ENCODE data around the gene ALDH1L2. TPM values are rescaled to one million over a fixed set of nuclear protein-coding genes. Genes with fewer than 3 reads are reported as not detected.

Gene ALDH1L2
- total RNA-seq, 1 experiment from 2014 or later: 1.9 TPM

GRCh38 chr12:105076098-105076497 is 8.2 kb downstream of the ALDH1L2 start:
- H3K79me2 ChIP-seq (ENCODE audit: insufficient read depth, low read length): no peaks in the 10 kb centered on the region
- H2BK5ac ChIP-seq (ENCODE audit: insufficient read length, low read length): no peak overlapping the region
- H3K9me3 Mint-ChIP-seq: no peaks in the 10 kb centered on the region
- H3K4ac ChIP-seq (ENCODE audit: low read depth, low read length): no peak overlapping the region
- no peak overlapping the region for H4K8ac ChIP-seq (replicated peaks; ENCODE audit: insufficient read length, low read depth, low read length)
- H2AK5ac ChIP-seq (ENCODE audit: insufficient read length, low read length): no peak overlapping the region
- no peaks in the 10 kb centered on the region for H3K79me1 ChIP-seq (ENCODE audit: insufficient read depth, low read depth, low read length, poor library complexity, severe bottlenecking)
- H3K36me3 Mint-ChIP-seq (ENCODE audit: insufficient read depth in 1 of 3, low read depth in 3 of 3): no peaks in the 10 kb centered on the region
- H2BK20ac ChIP-seq (ENCODE audit: low read depth, low read length, poor library complexity, severe bottlenecking): no peak overlapping the region
- no peak overlapping the region for H3T11ph ChIP-seq (ENCODE audit: low read length)
- peaks cover 3 to 6% of the 10 kb centered on the region in 2 experiments; a peak in 3 of 4 replicates for H3K4me1 Mint-ChIP-seq
- H3K14ac ChIP-seq (ENCODE audit: insufficient read depth, low read length): no peak overlapping the region
- H3K27me3 ChIP-seq (ENCODE audit: insufficient read depth, low read length): no peaks in the 10 kb centered on the region
- H3K27ac ChIP-seq (ENCODE audit: insufficient read length, low read depth, low read length): no peak overlapping the region
- no peak overlapping the region for H2BK120ac ChIP-seq (ENCODE audit: low read depth, low read length, poor library complexity, severe bottlenecking)
- no peak overlapping the region for H3K4me3 Mint-ChIP-seq
- H2BK15ac ChIP-seq (ENCODE audit: low read depth, low read length): no peak overlapping the region
- no peak overlapping the region for H3K9ac ChIP-seq (ENCODE audit: extremely low read depth, insufficient read length, low read length)
- TF ChIP-seq, protein P1, sequence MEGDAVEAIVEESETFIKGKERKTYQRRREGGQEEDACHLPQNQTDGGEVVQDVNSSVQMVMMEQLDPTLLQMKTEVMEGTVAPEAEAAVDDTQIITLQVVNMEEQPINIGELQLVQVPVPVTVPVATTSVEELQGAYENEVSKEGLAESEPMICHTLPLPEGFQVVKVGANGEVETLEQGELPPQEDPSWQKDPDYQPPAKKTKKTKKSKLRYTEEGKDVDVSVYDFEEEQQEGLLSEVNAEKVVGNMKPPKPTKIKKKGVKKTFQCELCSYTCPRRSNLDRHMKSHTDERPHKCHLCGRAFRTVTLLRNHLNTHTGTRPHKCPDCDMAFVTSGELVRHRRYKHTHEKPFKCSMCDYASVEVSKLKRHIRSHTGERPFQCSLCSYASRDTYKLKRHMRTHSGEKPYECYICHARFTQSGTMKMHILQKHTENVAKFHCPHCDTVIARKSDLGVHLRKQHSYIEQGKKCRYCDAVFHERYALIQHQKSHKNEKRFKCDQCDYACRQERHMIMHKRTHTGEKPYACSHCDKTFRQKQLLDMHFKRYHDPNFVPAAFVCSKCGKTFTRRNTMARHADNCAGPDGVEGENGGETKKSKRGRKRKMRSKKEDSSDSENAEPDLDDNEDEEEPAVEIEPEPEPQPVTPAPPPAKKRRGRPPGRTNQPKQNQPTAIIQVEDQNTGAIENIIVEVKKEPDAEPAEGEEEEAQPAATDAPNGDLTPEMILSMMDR (conservative IDR thresholded peaks at IDR 0.05): no peak
- no peak overlapping the region for H4K5ac ChIP-seq (ENCODE audit: insufficient read length, low read depth, low read length)
- H3K23ac ChIP-seq (ENCODE audit: insufficient read length, low read depth, low read length): no peak overlapping the region
- no peaks in the 10 kb centered on the region for H4K20me1 ChIP-seq (ENCODE audit: control insufficient read depth, insufficient read depth, insufficient read length)
- no peak overlapping the region for H3K27ac Mint-ChIP-seq
- no peak overlapping the region for H2BK12ac ChIP-seq (ENCODE audit: insufficient read length, low read depth, low read length)
- no peak overlapping the region for H3K18ac ChIP-seq (ENCODE audit: insufficient read length, low read depth, low read length)
- no peak overlapping the region for H2AFZ ChIP-seq (ENCODE audit: low read length)
- no peaks in the 10 kb centered on the region for H3K27me3 Mint-ChIP-seq (ENCODE audit: low read depth)
- no peaks in the 10 kb centered on the region for H3K23me2 ChIP-seq (ENCODE audit: insufficient read length, low read depth, low read length, poor library complexity, severe bottlenecking)
- no CpG with 5 or more reads among the region's 1 CpG for WGBS (ENCODE audit: extremely low coverage, insufficient read length, low lambda C conversion rate)
- H3K56ac ChIP-seq (ENCODE audit: insufficient read length, low read depth, low read length): no peak overlapping the region
- no peak overlapping the region for H4K91ac ChIP-seq (ENCODE audit: insufficient read length, low read depth, low read length)
- no peaks in the 10 kb centered on the region for H3K4me1 ChIP-seq (ENCODE audit: insufficient read depth, low read length)
- DNase-seq: no peak
- H3K4me2 ChIP-seq (ENCODE audit: insufficient read depth, insufficient read length, low read length): no peak overlapping the region
- no peaks in the 10 kb centered on the region for H3K9me3 ChIP-seq (ENCODE audit: control insufficient read depth, low read depth, low read length)

Data from H9 (cell line).